Ovary (tissue), 9 donors: ENCODE measurements around the gene COA7. TPM values are rescaled to one million over a fixed set of nuclear protein-coding genes. Genes with fewer than 3 reads are reported as not detected.

ENCODE experiments used
- DNase-seq, 5 donors: peaks; one replicate each; pipeline ENCODE4 v3.0.0-alpha.2; 2019 to 2020
- H3K27ac ChIP-seq, 2 donors: fragments of 200-600 bp; one replicate each; pipeline versions ENCODE4 v1.5.1 to v1.8.0; 2019 to 2022
- H3K27me3 ChIP-seq: fragments of 200-600 bp; one replicate; pipeline ENCODE4 v1.8.0; 2022
- H3K36me3 ChIP-seq: fragments of 200-600 bp; sonication (generic); one replicate; pipeline ENCODE4 v1.5.1; 2019
- H3K4me1 ChIP-seq: one replicate; pipeline ENCODE4 v1.8.1; 2013; ENCODE audit warnings: mild to moderate bottlenecking, moderate library complexity; ENCODE audit not compliant: insufficient read depth
- H3K4me3 ChIP-seq: fragments of 200-600 bp; sonication (generic); one replicate; pipeline ENCODE4 v1.5.1; 2017
- H3K9me3 ChIP-seq, 2 donors: fragments of 200-600 bp in 1 of 2; sonication (generic) in 1 of 2; one replicate each; pipeline versions ENCODE4 v1.5.1 to v1.8.1; 2013 to 2019; ENCODE audit warnings: mild to moderate bottlenecking in 1 of 2, moderate library complexity in 1 of 2
- EP300 ChIP-seq: sonication (generic); formaldehyde crosslinking; IDR thresholded peaks from one replicate; pipeline ENCODE4 v1.6.1; 2017; ENCODE audit warnings: antibody characterized with exemption
- POLR2A ChIP-seq: fragments of 450-650 bp; IDR thresholded peaks from one replicate; pipeline ENCODE4 v1.6.1; 2017; ENCODE audit warnings: antibody characterized with exemption, mild to moderate bottlenecking, moderate library complexity
- WGBS, 3 donors: extraction: QIAGEN DNeasy Blood & Tissue Kit in 1 of 3; methylation state at CpG; one replicate each; pipeline versions ENCODE4 v1.1.5 to v1.1.7; 2013 to 2017; 5-methylcytosine and 5-hydroxymethylcytosine counted together
- intact Hi-C, 4 donors: fragments of 100-400 bp; cut with DNase I; formaldehyde crosslinking; loops; one replicate each; pipeline versions ENCODE4 v1.11.0 to v1.15.1; 2022 to 2023
- polyA plus RNA-seq, 2 donors: library from polyadenylated mRNA; stranded (reverse); fragments of 200-250 nt in 1 of 2; fragments of 350-450 nt in 1 of 2; fragmentation: Illumina TruSeq in 1 of 2; extraction: RNeasy Lipid Tissue Mini Kit (QIAGEN cat#74804) in 1 of 2; gene quantifications; one replicate each; pipeline ENCODE4 v1.2.3, GENCODE V29; 2013 to 2014
- small RNA-seq: library from RNA; depleted of rRNA; stranded (forward); fragments of <200 nt; gene quantifications from one replicate; pipeline ENCODE3, GENCODE V24; 2016
- total RNA-seq, 7 donors: library from RNA; depleted of rRNA in 2 of 7; stranded (reverse); fragments of >200 nt in 2 of 7; fragmentation: NEBNext Ultra II Directional in 3 of 7; extraction: Animal tissue kit (Norgen Biotek cat#: 25700) in 3 of 7; gene quantifications; one replicate each; pipeline versions ENCODE4 v1.1.0 to v1.2.4, GENCODE V29; 2016 to 2023
- TF ChIP-seq, protein P1 (sequence below), 3 donors: fragments of 450-650 bp in 2 of 3; fragments of 200-600 bp in 1 of 3; IDR thresholded peaks; one replicate each; pipeline versions ENCODE4 v1.5.1 to v1.8.0; 2016 to 2022; ENCODE audit warnings: antibody characterized with exemption in 3 of 3, mild to moderate bottlenecking in 1 of 3
- donor health status: DM: no; HTN: no; CAD: no; lungs with moderate emphysema.
- donor health status: DM: no; HTN: no; CAD: no.
- donor health status: Bipolar disorder and iron deficiency.
- donor health status: DM: yes; HTN: yes; CAD: no.
- donor health status: DM: no; HTN: no; CAD: no.
- donor health status: DM: yes; HTN: yes; CAD: no.

Gene COA7
- total and polyA plus RNA-seq, 9 donors = 3.5 to 27.2 (median 15.1) TPM

DNA sequence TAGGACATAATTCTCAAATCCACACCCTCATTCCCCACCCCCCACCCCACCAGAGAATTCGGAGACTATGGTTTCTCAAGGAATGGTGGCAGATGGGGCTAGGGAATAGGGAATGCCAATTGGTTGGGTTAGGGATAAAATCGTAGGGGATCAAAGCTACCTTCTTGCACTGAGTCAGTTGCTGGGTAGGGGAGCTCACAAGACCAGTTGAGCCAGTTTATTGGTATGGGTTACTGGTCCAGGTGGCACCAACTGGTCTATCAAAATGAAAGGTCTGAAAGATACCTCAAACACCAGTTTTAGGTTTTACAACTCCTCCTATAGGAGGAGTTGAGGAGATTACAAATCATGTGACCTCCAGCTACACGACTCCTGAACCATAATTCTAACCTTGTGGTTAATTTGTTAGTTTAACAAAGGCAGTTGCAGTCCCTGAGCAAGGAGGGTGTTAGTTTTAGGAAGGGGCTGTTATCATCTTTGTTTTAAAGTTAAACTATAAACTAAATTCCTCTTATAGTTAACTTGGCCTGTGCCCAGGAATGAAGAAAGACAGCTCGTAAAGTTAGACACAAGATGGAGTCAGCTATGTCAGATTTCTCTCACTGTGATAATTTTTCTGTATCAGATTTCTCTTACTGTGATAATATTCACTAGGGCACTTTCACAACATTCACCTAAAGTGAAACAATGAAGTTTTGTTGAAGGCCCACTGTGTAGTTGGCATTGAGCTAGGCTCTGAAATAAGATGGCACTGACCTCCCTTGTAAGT lies 62.6 kb downstream of the COA7 start:
- Histone ChIP-seq H3K9me3 (no peaks in the 10 kb centered on the region), H3K36me3 (no peaks in the 10 kb centered on the region), H3K4me3 (no peak overlapping the region), H3K4me1 (no peaks in the 10 kb centered on the region), H3K27ac (no peak overlapping the region), H3K27me3 (no peaks in the 10 kb centered on the region)
- WGBS, 3 donors = 44 to 56% (median 46%) methylated on average over 4 of the region's 4 CpGs
- TF ChIP-seq POLR2A (no peak), EP300 (no peak)
- TF ChIP-seq, protein P1, sequence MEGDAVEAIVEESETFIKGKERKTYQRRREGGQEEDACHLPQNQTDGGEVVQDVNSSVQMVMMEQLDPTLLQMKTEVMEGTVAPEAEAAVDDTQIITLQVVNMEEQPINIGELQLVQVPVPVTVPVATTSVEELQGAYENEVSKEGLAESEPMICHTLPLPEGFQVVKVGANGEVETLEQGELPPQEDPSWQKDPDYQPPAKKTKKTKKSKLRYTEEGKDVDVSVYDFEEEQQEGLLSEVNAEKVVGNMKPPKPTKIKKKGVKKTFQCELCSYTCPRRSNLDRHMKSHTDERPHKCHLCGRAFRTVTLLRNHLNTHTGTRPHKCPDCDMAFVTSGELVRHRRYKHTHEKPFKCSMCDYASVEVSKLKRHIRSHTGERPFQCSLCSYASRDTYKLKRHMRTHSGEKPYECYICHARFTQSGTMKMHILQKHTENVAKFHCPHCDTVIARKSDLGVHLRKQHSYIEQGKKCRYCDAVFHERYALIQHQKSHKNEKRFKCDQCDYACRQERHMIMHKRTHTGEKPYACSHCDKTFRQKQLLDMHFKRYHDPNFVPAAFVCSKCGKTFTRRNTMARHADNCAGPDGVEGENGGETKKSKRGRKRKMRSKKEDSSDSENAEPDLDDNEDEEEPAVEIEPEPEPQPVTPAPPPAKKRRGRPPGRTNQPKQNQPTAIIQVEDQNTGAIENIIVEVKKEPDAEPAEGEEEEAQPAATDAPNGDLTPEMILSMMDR (IDR thresholded peaks at IDR 0.05) = no peak
- intact Hi-C loops = no loop called here
- no peak for DNase-seq

Small RNA genes lying within 50 kb of the gene (small RNA-seq; reads per million reads assigned to genes)
- gene RN7SL62P = not detected

Other genes starting within 250 kb of the COA7 start
- 10 to 100 TPM; 60.7 to 90.5 (median 79.6) TPM for gene TUT4, start 145.3 kb downstream of the COA7 start, total RNA-seq
- 10 to 100 TPM; 35.6 to 41.1 TPM for gene TUT4, start 145.3 kb downstream of the COA7 start, polyA plus RNA-seq
- gene GPX7, start 96.0 kb downstream of the COA7 start, total RNA-seq = 10 to 100 TPM; 10.3 to 22.1 (median 13.1) TPM
- 10 to 100 TPM; 23.1 to 23.7 TPM for gene GPX7, start 96.0 kb downstream of the COA7 start, polyA plus RNA-seq
- under 1 TPM in 4 of 7 donors, not detected in 3; 0.12 to 0.69 (median 0.34) TPM for gene SHISAL2A, start 65.2 kb downstream of the COA7 start, total RNA-seq
- gene SHISAL2A, start 65.2 kb downstream of the COA7 start, polyA plus RNA-seq = not detected
- gene ZYG11B, start 28.1 kb upstream of the COA7 start, total RNA-seq = 10 to 100 TPM; 27.2 to 37.1 (median 32.8) TPM
- gene ZYG11B, start 28.1 kb upstream of the COA7 start, polyA plus RNA-seq = 10 to 100 TPM in 1 of 2 donors, 1 to 10 TPM in 1; 9.8 to 17.8 TPM
- gene ZYG11A, start 144.4 kb upstream of the COA7 start, total RNA-seq = under 1 TPM in 3 of 7 donors, not detected in 4; 0.07 to 0.13 (median 0.12) TPM
- gene ZYG11A, start 144.4 kb upstream of the COA7 start, polyA plus RNA-seq = under 1 TPM; 0.02 to 0.08 TPM
- 100 to 1,000 TPM; 145 to 310 (median 184) TPM for gene ECHDC2, start 223.4 kb upstream of the COA7 start, total RNA-seq
- gene ECHDC2, start 223.4 kb upstream of the COA7 start, polyA plus RNA-seq = 100 to 1,000 TPM; 220 to 224 TPM
- 100 to 1,000 TPM in 5 of 7 donors, 10 to 100 TPM in 2; 58.4 to 150 (median 105) TPM for gene SCP2, start 228.9 kb upstream of the COA7 start, total RNA-seq
- 100 to 1,000 TPM in 1 of 2 donors, 10 to 100 TPM in 1; 93.7 to 161 TPM for gene SCP2, start 228.9 kb upstream of the COA7 start, polyA plus RNA-seq